Measurements from ENCODE around the gene PPIG. TPM values are rescaled to one million over a fixed set of nuclear protein-coding genes. Genes with fewer than 3 reads are reported as not detected.
"Not testable (repeated sequence)": the region's sequence is repeated elsewhere in the genome, so short reads cannot be mapped to it uniquely, and the experiment has no call there.

Gene PPIG
- total RNA-seq, 1 donor from 2014 or later, result 38.0 TPM

DNA sequence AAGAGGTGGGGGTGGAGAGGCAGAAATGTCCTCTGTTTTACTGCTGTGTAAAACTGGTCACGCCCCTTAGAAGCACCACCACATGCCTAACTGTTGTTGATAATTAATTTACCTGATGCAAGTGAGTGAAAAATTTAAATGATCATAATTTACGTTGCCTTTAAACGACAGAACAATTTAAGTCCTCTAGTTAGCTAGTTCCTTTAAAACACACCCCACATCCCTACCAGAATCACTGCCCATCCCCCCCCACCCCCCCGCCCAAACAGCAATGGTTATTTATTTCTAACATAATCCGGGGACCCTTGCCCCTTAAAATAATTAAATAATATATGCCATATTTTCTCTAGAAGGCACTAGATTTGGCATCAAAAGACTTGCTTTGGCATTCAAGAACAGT, 633 bp upstream of the PPIG start:
- TF ChIP-seq CTCF (IDR thresholded peaks at IDR 0.05; ENCODE audit: borderline replicate concordance), result no peak
- no peaks in the 10 kb centered on the region for H3K36me3 ChIP-seq
- no peak for DNase-seq
- peak overlapping the region; percentile 97 for H3K27ac ChIP-seq (replicated peaks)
- intact Hi-C loops (cut with micrococcal nuclease), result no loop called here
- H3K27me3 ChIP-seq (ENCODE audit: low read depth), result no peaks in the 10 kb centered on the region
- H3K4me1 ChIP-seq, result peaks cover 39% of the 10 kb centered on the region
- H3K9me3 ChIP-seq (replicated peaks), result peaks cover 4% of the 10 kb centered on the region
- H3K4me3 ChIP-seq, result peak overlapping the region; percentile 84

- Histone ChIP-seq H3K4me3 (peak overlapping the region; percentile 84), H3K36me3 (no peaks in the 10 kb centered on the region), H3K4me1 (peaks cover 48% of the 10 kb centered on the region), H3K27ac (replicated peaks) (peak overlapping the region; percentile 97), H3K27me3 (ENCODE audit: low read depth) (no peaks in the 10 kb centered on the region), H3K9me3 (replicated peaks) (peaks cover 4% of the 10 kb centered on the region)
- no peak for DNase-seq
- TF ChIP-seq CTCF (IDR thresholded peaks at IDR 0.05; ENCODE audit: borderline replicate concordance), result no peak
- intact Hi-C loops (cut with micrococcal nuclease), result no loop called here
These were observed 1.5 kb downstream of the PPIG start for GRCh38 chr2:169585673-169586072.

GRCh38 chr2:169590804-169591203, 6.7 kb downstream of the PPIG start:
- no peaks in the 10 kb centered on the region for H3K36me3 ChIP-seq
- no peak for DNase-seq
- intact Hi-C loops (cut with micrococcal nuclease), result no loop called here
- peaks cover 39% of the 10 kb centered on the region for H3K4me1 ChIP-seq
- no peaks in the 10 kb centered on the region for H3K9me3 ChIP-seq (replicated peaks)
- no peak overlapping the region for H3K27ac ChIP-seq (replicated peaks)
- TF ChIP-seq CTCF (IDR thresholded peaks at IDR 0.05; ENCODE audit: borderline replicate concordance), result no peak
- H3K27me3 ChIP-seq (ENCODE audit: low read depth), result no peaks in the 10 kb centered on the region
- H3K4me3 ChIP-seq, result no peak overlapping the region

DNA sequence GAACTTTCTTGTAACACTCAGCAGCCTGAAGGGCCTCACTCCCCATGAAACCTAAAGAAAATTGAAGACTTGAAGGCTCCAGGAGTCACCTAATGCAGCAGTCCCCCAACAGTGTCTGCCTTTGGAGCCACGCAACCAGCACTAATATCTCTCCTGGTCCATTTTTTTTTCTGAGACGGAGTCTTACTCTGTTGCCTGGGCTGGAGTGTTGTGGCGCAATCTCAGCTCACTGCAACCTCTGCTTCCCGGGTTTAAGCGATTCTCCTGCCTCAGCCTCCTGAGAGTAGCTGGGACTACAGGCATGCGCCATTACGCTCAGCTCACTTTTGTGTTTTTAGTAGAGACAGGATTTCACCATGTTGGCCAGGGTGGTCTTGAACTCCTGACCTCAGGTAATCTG, 12.4 kb downstream of the PPIG start:
- DNase-seq; H3K4me3 ChIP-seq; H3K27me3 ChIP-seq (ENCODE audit: low read depth); H3K27ac ChIP-seq (replicated peaks); H3K36me3 ChIP-seq; H3K9me3 ChIP-seq (replicated peaks); intact Hi-C loops (cut with micrococcal nuclease): not testable (repeated sequence)
- H3K4me1 ChIP-seq, result peaks cover 17% of the 10 kb centered on the region

DNA sequence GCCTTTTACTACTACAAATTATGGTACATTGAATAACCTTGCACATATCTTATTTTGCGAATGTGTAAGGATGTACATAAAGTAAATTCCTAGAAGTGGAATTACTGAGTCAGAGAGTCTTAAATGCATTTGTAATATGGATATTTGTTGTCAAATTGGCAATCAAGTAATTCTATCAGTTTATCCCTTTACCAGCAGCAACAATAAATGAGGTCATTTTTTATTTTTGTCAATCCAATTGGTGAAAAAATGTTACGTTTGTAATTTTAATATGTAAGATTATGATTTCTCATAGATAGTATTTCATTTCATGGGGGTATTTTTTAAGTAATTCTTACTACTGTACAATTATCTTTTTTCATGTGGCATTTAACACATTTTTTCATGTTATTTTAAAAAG, 14.8 kb downstream of the PPIG start:
- no peak overlapping the region for H3K27ac ChIP-seq (replicated peaks)
- H3K9me3 ChIP-seq (replicated peaks), result no peaks in the 10 kb centered on the region
- H3K36me3 ChIP-seq, result peaks cover 1% of the 10 kb centered on the region
- H3K4me3 ChIP-seq, result no peak overlapping the region
- DNase-seq, result no peak
- no peak for TF ChIP-seq CTCF (IDR thresholded peaks at IDR 0.05; ENCODE audit: borderline replicate concordance)
- H3K4me1 ChIP-seq, result peaks cover 16% of the 10 kb centered on the region
- no peaks in the 10 kb centered on the region for H3K27me3 ChIP-seq (ENCODE audit: low read depth)
- intact Hi-C loops (cut with micrococcal nuclease), result no loop called here

DNA sequence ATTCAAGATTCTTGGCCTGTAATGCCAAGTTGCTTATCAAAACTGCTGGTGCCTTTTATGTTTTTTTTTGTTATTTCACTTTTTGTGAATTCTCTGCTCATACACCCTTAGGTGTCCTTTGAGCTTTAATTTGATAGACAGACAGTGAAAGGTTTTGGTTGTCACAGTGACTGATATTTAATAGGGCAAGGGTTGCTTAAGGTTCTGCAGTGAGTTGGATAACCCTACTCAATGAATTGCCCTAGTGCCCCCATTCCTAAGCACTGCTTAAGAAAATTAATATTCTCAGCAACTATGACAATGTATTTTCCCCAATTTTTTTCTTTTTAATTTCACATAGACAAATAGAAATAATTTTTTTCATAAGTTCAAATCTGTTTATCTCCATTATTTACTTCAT, 15.4 kb downstream of the PPIG start:
- Histone ChIP-seq H3K27me3 (ENCODE audit: low read depth) (no peaks in the 10 kb centered on the region), H3K36me3 (peaks cover 7% of the 10 kb centered on the region), H3K4me1 (peaks cover 16% of the 10 kb centered on the region), H3K4me3 (no peak overlapping the region), H3K27ac (replicated peaks) (no peak overlapping the region), H3K9me3 (replicated peaks) (no peaks in the 10 kb centered on the region)
- TF ChIP-seq CTCF (IDR thresholded peaks at IDR 0.05; ENCODE audit: borderline replicate concordance), result no peak
- no peak for DNase-seq
- intact Hi-C loops (cut with micrococcal nuclease), result no loop called here
